GM18520 (cell line): ENCODE measurements around the gene FREM3.
"Not testable (repeated sequence)": the region's sequence is repeated elsewhere in the genome, so short reads cannot be mapped to it uniquely, and the experiment has no call there.

Source experiments
- ATAC-seq: cut with Tn5 transposase; IDR thresholded peaks from one replicate; pipeline ENCODE4 v1.9.1; 2021; ENCODE audit not compliant: unreplicated experiment

Gene FREM3

GRCh38 chr4:143586080-143586479 lies 114.4 kb downstream of the FREM3 start:
- ATAC-seq, result no peak

DNA sequence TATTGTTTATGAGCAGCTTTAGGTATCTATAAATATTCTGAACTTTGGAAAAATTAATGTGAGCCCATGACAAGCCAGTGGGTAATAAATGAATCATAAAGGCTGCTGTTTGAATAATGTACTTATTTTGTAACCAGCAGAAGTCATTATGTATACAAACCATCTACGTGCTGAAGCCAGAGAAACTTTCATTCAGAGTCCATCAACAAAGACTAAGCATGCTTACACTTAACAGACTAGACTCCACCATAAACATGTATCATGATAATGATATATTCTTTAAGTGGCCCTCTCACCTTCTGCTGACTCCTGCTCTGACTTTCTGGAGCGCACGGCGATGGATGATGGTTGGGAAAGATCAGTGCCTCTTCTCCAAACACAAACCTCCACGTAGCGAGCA lies 114.9 kb downstream of the FREM3 start:
- ATAC-seq, result no peak

- no peak for ATAC-seq
These were observed 119.0 kb downstream of the FREM3 start for GRCh38 chr4:143581331-143581946.

GRCh38 chr4:143575331-143575730 lies 125.1 kb downstream of the FREM3 start:
- ATAC-seq, result no peak

DNA sequence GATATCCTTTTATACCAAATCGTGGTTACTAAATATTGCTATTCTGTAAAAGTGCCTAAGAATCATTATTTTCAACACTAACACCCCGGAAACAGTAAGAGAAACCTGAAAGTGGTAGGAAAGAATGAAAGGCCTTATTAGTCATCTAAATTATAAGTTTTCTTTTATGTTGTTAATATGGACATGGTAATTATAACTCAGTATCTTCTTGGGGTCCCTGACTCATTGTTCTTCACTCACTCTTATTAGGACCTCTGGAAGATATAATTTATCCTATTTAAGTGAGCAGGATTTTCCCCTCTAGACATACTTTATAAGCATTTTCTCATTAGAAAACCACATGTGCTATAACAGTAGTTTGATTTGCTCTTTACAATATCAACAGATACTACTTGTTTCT lies 136.0 kb downstream of the FREM3 start:
- ATAC-seq, result no peak

DNA sequence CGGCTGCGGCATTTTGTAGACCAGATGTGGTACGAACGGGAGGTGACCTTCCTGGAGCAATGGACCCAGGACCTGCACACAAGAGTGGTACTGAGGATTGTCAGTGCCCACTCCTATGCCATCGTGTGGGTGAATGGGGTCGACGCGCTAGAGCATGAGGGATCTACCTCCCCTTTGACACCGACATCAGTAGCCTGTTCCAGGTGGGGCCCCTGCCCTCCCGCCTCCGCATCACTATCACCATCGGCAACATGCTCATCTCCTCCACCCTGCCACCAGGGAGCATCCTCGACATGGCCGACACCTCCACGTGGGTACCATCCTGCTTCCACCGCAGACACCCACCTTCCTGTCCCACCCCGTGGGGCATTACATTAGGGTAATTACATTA lies 140.7 kb downstream of the FREM3 start:
- ATAC-seq, result no peak

DNA sequence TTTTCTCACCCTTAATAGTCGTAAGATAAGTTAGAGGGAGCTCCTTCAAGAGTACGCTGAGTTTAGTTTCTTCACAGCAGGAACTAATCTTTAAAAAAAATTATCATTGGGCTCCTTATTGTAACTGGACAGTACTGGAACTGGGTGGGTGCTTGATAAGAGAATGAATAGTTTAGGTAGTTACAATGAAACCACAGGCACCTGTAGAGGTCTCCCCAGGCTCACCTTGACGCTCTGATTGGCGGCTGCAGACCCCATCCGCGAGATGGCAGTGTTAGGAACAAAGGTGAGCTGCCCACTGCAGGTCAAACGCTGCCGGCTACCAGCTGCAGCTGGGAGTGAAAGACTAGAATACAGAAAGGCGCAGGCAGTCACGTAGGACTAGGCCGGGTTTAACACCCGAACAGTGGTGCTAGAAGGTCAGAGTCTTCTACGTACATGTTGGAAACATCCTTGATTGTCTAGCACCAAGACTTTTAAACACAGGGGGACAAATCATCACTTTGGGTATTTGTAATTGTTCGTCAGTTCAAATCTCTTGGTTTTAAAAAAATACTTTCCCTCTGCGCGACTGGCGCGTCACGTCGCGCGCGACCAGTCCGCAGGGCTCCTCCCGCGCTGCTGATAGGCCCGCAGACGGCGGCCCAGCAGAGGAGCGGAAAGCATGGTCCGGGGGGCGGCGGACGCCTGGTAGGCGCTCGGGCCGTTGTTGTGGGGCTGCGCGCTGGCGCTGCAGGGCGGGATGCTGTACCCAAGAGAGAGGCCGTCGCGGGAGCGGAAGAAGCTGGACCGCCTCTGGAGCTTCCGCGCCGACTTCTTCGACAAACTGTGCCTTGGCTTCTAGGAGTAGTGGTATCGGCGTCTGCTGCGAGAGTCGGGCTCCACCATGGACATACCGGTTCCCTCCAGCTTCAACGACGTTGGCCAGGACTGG lies 141.4 kb downstream of the FREM3 start:
- peak; percentile 70 for ATAC-seq

- no peak for ATAC-seq
These were observed 142.2 kb downstream of the FREM3 start for GRCh38 chr4:143558286-143558685.

DNA sequence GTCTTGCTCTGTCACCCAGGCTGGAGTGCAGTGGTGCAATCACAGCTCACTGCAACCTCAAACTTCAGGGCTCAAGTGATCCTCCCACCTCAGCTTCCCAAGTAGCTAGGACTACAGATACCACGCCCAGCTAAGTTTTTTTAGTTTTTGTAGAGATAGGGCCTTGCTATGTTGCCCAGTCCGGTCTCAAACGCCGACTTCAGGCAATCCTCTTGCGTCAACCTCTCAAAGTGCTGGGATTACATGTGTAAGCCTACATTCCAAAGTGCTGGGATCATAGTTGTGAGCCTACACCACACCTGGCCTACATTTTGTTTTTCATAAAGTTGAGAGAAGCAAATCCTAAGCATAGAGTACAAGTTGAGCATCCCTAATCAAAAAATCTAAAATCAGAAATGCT lies 144.8 kb downstream of the FREM3 start:
- ATAC-seq, result no peak

GRCh38 chr4:143554728-143555597 lies 145.5 kb downstream of the FREM3 start:
- peak; percentile 69 for ATAC-seq

- no peak for ATAC-seq
These were observed 150.5 kb downstream of the FREM3 start for GRCh38 chr4:143549928-143550327.

DNA sequence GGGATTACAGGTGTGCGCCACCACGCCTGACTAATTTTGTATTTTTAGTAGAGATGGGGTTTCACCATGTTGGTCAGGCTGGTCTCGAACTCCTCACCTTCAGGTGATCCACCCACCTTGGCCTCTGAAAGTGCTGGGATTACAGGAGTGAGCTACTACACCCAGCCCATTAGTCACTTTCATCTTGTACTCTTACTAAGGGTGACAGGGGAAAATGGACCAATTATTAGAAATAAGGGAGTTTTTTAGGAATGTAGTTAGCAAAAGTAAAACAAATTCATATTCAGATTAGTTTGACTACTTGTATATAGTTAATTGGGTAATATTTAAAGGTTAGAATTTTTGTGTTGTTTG lies 160.8 kb downstream of the FREM3 start:
- no peak for ATAC-seq

DNA sequence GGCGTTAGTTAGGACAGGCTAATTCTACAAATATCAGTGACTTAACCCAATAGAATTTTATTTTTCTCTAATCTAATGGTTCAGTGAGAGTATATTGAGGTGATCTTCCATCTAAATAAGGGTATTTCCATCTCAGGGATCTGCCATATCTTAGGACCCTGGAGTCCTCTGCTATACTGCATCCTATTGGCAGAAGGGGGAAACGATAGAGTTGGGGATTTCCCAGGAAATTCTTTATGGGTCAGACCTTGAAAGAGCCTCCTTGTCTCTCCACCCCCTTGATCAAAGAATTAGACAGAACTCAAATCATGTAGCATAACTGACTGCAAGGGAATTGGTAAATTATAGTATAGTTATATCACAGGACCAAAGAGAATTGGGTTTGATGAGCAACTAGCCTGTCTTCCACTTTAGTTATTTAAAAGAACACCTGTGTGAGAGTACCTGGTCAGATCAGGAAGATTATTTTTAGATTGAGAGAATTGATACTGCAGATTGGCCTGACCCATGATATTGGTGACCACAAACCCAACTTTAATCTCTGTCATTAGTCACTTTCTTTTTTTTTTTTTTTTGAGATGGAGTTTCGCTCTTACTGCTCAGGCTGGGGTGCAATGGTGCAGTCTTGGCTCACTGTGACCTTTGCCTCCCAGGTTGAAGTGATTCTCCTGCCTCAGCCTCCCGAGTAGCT lies 161.4 kb downstream of the FREM3 start:
- no peak for ATAC-seq

DNA sequence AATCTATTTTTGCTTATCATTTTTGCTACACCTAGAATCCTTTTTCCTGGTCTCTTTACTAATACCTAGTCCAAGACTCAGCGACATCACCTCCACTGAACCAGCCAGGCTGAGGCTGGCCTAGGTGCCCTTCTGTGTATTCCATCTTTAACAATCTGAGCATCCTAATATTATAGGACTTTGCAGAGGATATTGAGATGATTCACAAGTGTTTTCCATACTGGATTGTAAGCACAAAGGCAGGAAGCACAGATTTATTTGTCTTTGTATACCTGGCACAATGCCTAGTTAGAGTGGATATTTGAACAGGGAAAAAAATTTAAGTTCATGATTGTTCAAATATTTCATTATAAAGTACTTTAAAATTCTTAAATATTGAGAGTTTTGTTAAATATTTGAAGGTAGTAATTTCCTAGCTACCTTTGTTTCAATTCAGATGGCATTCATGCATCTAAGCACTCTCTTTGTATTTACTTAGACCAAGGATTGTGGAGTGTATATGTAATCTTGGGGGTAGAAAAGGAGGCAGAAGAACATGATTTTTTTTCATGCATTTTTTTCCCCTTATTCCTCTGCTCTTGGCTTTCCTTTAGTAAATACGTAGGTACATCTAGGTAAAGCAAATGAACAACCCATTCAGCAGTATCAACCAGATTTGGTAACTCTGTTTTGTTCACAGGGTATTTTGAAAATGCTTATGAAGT lies 168.5 kb downstream of the FREM3 start:
- no peak for ATAC-seq

DNA sequence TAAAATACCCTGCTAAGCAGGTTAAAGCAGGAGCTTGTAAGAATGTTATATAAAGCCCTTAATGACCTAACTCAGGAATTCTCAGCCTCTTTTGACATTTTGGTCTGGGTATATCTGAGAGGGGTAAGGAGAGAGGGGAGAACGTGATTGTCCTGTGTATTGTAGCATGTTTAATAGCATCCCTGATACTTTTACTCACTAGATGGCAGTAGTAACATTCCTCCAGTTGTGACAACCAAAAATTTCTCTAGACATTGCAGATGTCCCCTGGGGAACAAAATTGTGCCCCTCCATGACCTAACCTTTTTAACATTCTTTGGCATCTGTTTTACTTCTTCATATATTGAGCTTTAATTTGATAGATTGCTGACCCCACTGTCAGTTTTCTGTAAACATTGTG lies 169.1 kb downstream of the FREM3 start:
- no peak for ATAC-seq

DNA sequence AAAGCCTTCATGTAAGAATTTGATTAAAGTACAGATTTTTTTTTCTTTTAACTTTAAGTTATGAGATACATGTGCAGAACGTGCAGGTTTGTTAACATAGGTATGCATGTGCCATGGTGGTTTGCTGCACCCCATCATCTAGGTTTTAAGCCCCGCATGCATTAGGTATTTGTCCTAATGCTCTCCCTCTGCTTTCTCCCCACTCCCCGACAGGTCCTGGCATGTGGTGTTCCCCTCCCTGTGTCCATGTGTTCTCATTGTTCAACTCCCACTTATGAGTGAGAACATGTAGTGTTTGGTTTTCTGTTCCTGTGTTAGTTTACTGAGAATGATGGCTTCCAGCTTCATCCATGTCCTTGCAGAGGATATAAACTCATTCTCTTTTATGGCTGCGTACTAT lies 172.4 kb downstream of the FREM3 start:
- ATAC-seq, result not testable (repeated sequence)
